Effector memory CD8-positive, alpha-beta T cell (primary cell): ENCODE measurements around the gene CD63.

Experiments used
- ATAC-seq: fragments of 150-1000 bp; cut with Tn5 transposase; replicated peaks from 2 replicates; pipeline ENCODE4 v1.10.0; 2021; ENCODE audit warnings: mild to moderate bottlenecking, moderate library complexity
- DNase-seq, 3 experiments: peaks; one replicate each; pipeline ENCODE4 v3.0.0; 2021
- H3K27ac Mint-ChIP-seq, 2 donors: one replicate each; pipeline ENCODE4 v1.8.0; 2022; ENCODE audit warnings: mild to moderate bottlenecking in 2 of 2, mixed read lengths in 2 of 2, moderate library complexity in 2 of 2
- H3K27me3 Mint-ChIP-seq, 2 donors: one replicate each; pipeline ENCODE4 v1.8.0; 2022; ENCODE audit warnings: mixed read lengths in 2 of 2
- H3K36me3 Mint-ChIP-seq: one replicate; pipeline ENCODE4 v1.8.0; 2022; ENCODE audit warnings: mild to moderate bottlenecking, moderate library complexity, mixed read lengths; ENCODE audit not compliant: insufficient read depth
- H3K4me1 Mint-ChIP-seq, 2 donors: one replicate each; pipeline ENCODE4 v1.8.0; 2022; ENCODE audit warnings: low read depth in 2 of 2, mixed read lengths in 2 of 2
- H3K4me3 Mint-ChIP-seq, 2 donors: one replicate each; pipeline ENCODE4 v1.8.0; 2022; ENCODE audit warnings: mild to moderate bottlenecking in 2 of 2, mixed read lengths in 2 of 2, moderate library complexity in 2 of 2
- H3K9me3 Mint-ChIP-seq, 2 donors: one replicate each; pipeline ENCODE4 v1.8.0; 2022; ENCODE audit warnings: mixed read lengths in 2 of 2

CD63 gene

GRCh38 chr12:55676707-55677106 is 52.1 kb downstream of the CD63 start:
- Mint-ChIP-seq H3K27me3 (peaks cover 29 to 43% of the 10 kb centered on the region in 2 donors), H3K4me3 (no peak overlapping the region), H3K9me3 (no peaks in the 10 kb centered on the region), H3K27ac (no peak overlapping the region), H3K4me1 (peaks cover 2 to 11% of the 10 kb centered on the region in 2 donors), H3K36me3 (no peaks in the 10 kb centered on the region)
- ATAC-seq, result no peak
- DNase-seq, result no peak

- H3K27me3 Mint-ChIP-seq, result peaks cover 19 to 37% of the 10 kb centered on the region in 2 donors
- no peaks in the 10 kb centered on the region for H3K9me3 Mint-ChIP-seq
- DNase-seq, result no peak
- peaks cover 0 to under 1% of the 10 kb centered on the region in 2 donors for H3K4me1 Mint-ChIP-seq
- no peak overlapping the region for H3K27ac Mint-ChIP-seq
- no peak for ATAC-seq
- H3K36me3 Mint-ChIP-seq, result no peaks in the 10 kb centered on the region
- H3K4me3 Mint-ChIP-seq, result no peak overlapping the region
Observed at GRCh38 chr12:55675666-55676065, 53.1 kb downstream of the CD63 start.
